K562 (cell line): ENCODE measurements around the gene ITPR1. TPM values are rescaled to one million over a fixed set of nuclear protein-coding genes. Genes with fewer than 3 reads are reported as not detected.

ENCODE experiments used
- ARID4B ChIP-seq: sonication (generic); formaldehyde crosslinking; IDR thresholded peaks from 2 replicates; pipeline ENCODE4 v1.8.0; 2022; ENCODE audit warnings: mild to moderate bottlenecking, missing genetic modification reagents
- CREBBP ChIP-seq: IDR thresholded peaks from one replicate; pipeline ENCODE4 v1.6.1; 2012; ENCODE audit warnings: low read depth, mild to moderate bottlenecking, control low read depth, inconsistent platforms, low read length
- CSDE1 ChIP-seq, 2 experiments: fragments of 450-650 bp; IDR thresholded peaks; 2 replicates each; pipeline ENCODE4 v1.6.1; 2016; ENCODE audit warnings: mild to moderate bottlenecking in 1 of 2
- EGR1 ChIP-seq: fragments of 450-650 bp; conservative IDR thresholded peaks from 2 replicates; pipeline ENCODE4 v1.6.1; 2017; ENCODE audit warnings: mild to moderate bottlenecking
- IFI16 ChIP-seq: fragments of 250-450 bp; sonication (Bioruptor Pico); IDR thresholded peaks from 2 replicates; pipeline ENCODE4 v2.1.2; 2022; ENCODE audit warnings: mild to moderate bottlenecking, inconsistent platforms
- NBN ChIP-seq: fragments of 450-650 bp; IDR thresholded peaks from 2 replicates; pipeline ENCODE4 v1.6.1; 2016; ENCODE audit warnings: low read depth, mild to moderate bottlenecking
- NFE2 ChIP-seq: IDR thresholded peaks from 2 replicates; pipeline ENCODE4 v1.6.1; 2014; ENCODE audit warnings: antibody characterized with exemption, low read depth
- RAD21 ChIP-seq, 2 experiments: fragments of 250-450 bp in 1 of 2; fragments of 450-650 bp in 1 of 2; sonication (Bioruptor Pico) in 1 of 2; formaldehyde crosslinking in 1 of 2; IDR thresholded peaks in 1 of 2; conservative IDR thresholded peaks in 1 of 2; 2 replicates each; pipeline versions ENCODE4 v1.4.0 to v1.8.0; 2020 to 2022; ENCODE audit warnings: mild to moderate bottlenecking in 2 of 2, moderate library complexity in 1 of 2
- SIRT6 ChIP-seq: IDR thresholded peaks from one replicate; pipeline ENCODE4 v1.6.1; 2012; ENCODE audit warnings: low read depth, mild to moderate bottlenecking, control low read depth, inconsistent platforms, low read length, moderate library complexity
- TCF3 ChIP-seq: sonication (generic); formaldehyde crosslinking; IDR thresholded peaks from 2 replicates; pipeline ENCODE4 v1.4.0; 2020; ENCODE audit warnings: mild to moderate bottlenecking, missing genetic modification reagents
- ZBTB9 ChIP-seq: fragments of 450-650 bp; formaldehyde crosslinking; IDR thresholded peaks from 2 replicates; pipeline ENCODE4 v1.4.0; 2020; ENCODE audit warnings: mild to moderate bottlenecking, moderate library complexity
- ZNF197 ChIP-seq: fragments of 200-800 bp; sonication (Bioruptor generic); IDR thresholded peaks from 2 replicates; pipeline ENCODE4 v1.6.1; 2016; ENCODE audit warnings: low read depth, missing genetic modification characterization, missing compliant biosample characterization
- ZNF224 ChIP-seq: sonication (generic); formaldehyde crosslinking; IDR thresholded peaks from 2 replicates; pipeline ENCODE4 v1.8.0; 2022; ENCODE audit warnings: mild to moderate bottlenecking, missing genetic modification reagents
- polyA plus RNA-seq, 8 experiments: library from polyadenylated mRNA; depleted of rRNA in 4 of 8; stranded (reverse) in 5 of 8; unstranded in 3 of 8; fragments of >200 nt; fragmentation: Nextera tagmentation in 2 of 8; fragmentation: Illumina TruSeq in 1 of 8; extraction: Ambion mirVana in 2 of 8; extraction: Trizol in 1 of 8; gene quantifications; 2 replicates each; pipeline versions ENCODE4 v1.2.1 to v1.2.3, GENCODE V29; 2011 to 2014; ENCODE audit warnings: inconsistent platforms in 1 of 8, missing spikeins in 1 of 8
- total RNA-seq, 7 experiments: library from RNA; depleted of rRNA in 6 of 7; stranded (reverse); fragments of >200 nt in 6 of 7; fragmentation: Illumina TruSeq in 2 of 7; extraction: Trizol in 2 of 7; gene quantifications; 2 replicates each; pipeline versions ENCODE4 v1.2.1 to v1.2.3, GENCODE V29; 2011 to 2021; ENCODE audit warnings: low replicate concordance in 1 of 7
- TF ChIP-seq, protein P1 (sequence below): sonication (generic); formaldehyde crosslinking; IDR thresholded peaks from 2 replicates; pipeline ENCODE4 v1.8.0; 2023; ENCODE audit warnings: missing genetic modification reagents, mild to moderate bottlenecking, borderline replicate concordance

The ITPR1 gene
- total and polyA plus RNA-seq, 9 of the 15 experiments (the other 6 are each of a cell fraction or from before 2014, with no cell fraction given): 22.4 to 40.0 (median 27.4) TPM

- TF ChIP-seq ZNF224 (CRISPR knock-in tag) (no peak), TCF3 (CRISPR knock-in tag) (peak; percentile 86), ZBTB9 (CRISPR knock-in tag) (peak; percentile 46), IFI16 (CRISPR knock-in tag) (no peak), NBN (peak; percentile 64; the same call in 1 of the 2 replicates), RAD21 (CRISPR knock-in tag; conservative IDR thresholded peaks at IDR 0.05 in 1 of 2, IDR thresholded peaks at IDR 0.05 in 1 of 2) (peak; percentile 34 to 49), SIRT6 (no peak), CSDE1 (IDR thresholded peaks at IDR 0.05) (no peak), CREBBP (no peak), EGR1 (no peak; the same call in 1 of the 2 replicates), NFE2 (peak; percentile 58), ZNF197 (CRISPR knock-in tag) (0 out of 2 replicates have a peak, but pooled peaks have one; percentile 21), ARID4B (CRISPR knock-in tag) (no peak)
- TF ChIP-seq, protein P1, sequence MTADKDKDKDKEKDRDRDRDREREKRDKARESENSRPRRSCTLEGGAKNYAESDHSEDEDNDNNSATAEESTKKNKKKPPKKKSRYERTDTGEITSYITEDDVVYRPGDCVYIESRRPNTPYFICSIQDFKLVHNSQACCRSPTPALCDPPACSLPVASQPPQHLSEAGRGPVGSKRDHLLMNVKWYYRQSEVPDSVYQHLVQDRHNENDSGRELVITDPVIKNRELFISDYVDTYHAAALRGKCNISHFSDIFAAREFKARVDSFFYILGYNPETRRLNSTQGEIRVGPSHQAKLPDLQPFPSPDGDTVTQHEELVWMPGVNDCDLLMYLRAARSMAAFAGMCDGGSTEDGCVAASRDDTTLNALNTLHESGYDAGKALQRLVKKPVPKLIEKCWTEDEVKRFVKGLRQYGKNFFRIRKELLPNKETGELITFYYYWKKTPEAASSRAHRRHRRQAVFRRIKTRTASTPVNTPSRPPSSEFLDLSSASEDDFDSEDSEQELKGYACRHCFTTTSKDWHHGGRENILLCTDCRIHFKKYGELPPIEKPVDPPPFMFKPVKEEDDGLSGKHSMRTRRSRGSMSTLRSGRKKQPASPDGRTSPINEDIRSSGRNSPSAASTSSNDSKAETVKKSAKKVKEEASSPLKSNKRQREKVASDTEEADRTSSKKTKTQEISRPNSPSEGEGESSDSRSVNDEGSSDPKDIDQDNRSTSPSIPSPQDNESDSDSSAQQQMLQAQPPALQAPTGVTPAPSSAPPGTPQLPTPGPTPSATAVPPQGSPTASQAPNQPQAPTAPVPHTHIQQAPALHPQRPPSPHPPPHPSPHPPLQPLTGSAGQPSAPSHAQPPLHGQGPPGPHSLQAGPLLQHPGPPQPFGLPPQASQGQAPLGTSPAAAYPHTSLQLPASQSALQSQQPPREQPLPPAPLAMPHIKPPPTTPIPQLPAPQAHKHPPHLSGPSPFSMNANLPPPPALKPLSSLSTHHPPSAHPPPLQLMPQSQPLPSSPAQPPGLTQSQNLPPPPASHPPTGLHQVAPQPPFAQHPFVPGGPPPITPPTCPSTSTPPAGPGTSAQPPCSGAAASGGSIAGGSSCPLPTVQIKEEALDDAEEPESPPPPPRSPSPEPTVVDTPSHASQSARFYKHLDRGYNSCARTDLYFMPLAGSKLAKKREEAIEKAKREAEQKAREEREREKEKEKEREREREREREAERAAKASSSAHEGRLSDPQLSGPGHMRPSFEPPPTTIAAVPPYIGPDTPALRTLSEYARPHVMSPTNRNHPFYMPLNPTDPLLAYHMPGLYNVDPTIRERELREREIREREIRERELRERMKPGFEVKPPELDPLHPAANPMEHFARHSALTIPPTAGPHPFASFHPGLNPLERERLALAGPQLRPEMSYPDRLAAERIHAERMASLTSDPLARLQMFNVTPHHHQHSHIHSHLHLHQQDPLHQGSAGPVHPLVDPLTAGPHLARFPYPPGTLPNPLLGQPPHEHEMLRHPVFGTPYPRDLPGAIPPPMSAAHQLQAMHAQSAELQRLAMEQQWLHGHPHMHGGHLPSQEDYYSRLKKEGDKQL (CRISPR knock-in tag): no peak
Observed at GRCh38 chr3:4825436-4826236, 332.5 kb downstream of the ITPR1 start (continued).
